SU-DHL-6 (cell line): ENCODE results near the gene ANKRD50.

Experiments
- H2AFZ ChIP-seq: fragments of 200-600 bp; sonication (generic); 2 replicates; pipeline ENCODE4 v1.6.1; 2014; ENCODE audit warnings: low read depth, mild to moderate bottlenecking, moderate library complexity, mixed read lengths, antibody characterized with exemption, low read length; ENCODE audit not compliant: severe bottlenecking
- H3F3A ChIP-seq: fragments of 200-600 bp; shearing (Covaris generic); 2 replicates; pipeline ENCODE4 v1.6.0; 2016; ENCODE audit warnings: antibody characterized with exemption, mild to moderate bottlenecking; ENCODE audit not compliant: insufficient read depth
- H3K27ac ChIP-seq: fragments of 200-600 bp; sonication (generic); 2 replicates; pipeline ENCODE4 v1.5.1; 2016; ENCODE audit warnings: low read depth, mild to moderate bottlenecking, low read length, moderate library complexity, mixed read lengths
- H3K27me3 ChIP-seq: fragments of 200-600 bp; sonication (generic), shearing (Covaris generic); 2 replicates; pipeline ENCODE4 v1.6.0; 2014; ENCODE audit warnings: mild to moderate bottlenecking, low read length
- H3K36me3 ChIP-seq: fragments of 200-600 bp; sonication (generic); 2 replicates; pipeline ENCODE4 v1.6.1; 2014; ENCODE audit warnings: mild to moderate bottlenecking, low read length, mixed read lengths
- H3K4me2 ChIP-seq: fragments of 300-600, 200-600 bp; shearing (Covaris generic), sonication (generic); 2 replicates; pipeline ENCODE4 v1.6.0; 2014; ENCODE audit warnings: low read length, low read depth, mild to moderate bottlenecking; ENCODE audit not compliant: poor library complexity, severe bottlenecking
- H3K4me3 ChIP-seq: fragments of 200-600 bp; sonication (generic); 2 replicates; pipeline ENCODE4 v1.5.1; 2014; ENCODE audit warnings: antibody characterized with exemption, low read length, mild to moderate bottlenecking, mixed read lengths; ENCODE audit not compliant: insufficient read depth, poor library complexity, severe bottlenecking
- H3K79me2 ChIP-seq: fragments of 200-600 bp; sonication (generic); 2 replicates; pipeline ENCODE4 v1.6.1; 2014; ENCODE audit warnings: mild to moderate bottlenecking, low read length, moderate library complexity; ENCODE audit not compliant: insufficient read depth
- H3K9ac ChIP-seq: fragments of 200-600 bp; sonication (generic); 2 replicates; pipeline ENCODE4 v1.7.0; 2014; ENCODE audit warnings: mild to moderate bottlenecking, low read length
- H3K9me2 ChIP-seq: fragments of 200-600 bp; sonication (generic); replicated peaks from 2 replicates; pipeline ENCODE4 v1.6.1; 2014; ENCODE audit warnings: low read length; ENCODE audit not compliant: insufficient read depth
- H3K9me3 ChIP-seq: fragments of 200-600 bp; sonication (generic); 2 replicates; pipeline ENCODE4 v1.6.1; 2014; ENCODE audit warnings: low read length, mixed read lengths; ENCODE audit not compliant: insufficient read depth
- H4K20me1 ChIP-seq: fragments of 200-600 bp; sonication (generic); 2 replicates; pipeline ENCODE4 v1.6.1; 2014; ENCODE audit warnings: low read depth, mild to moderate bottlenecking, antibody characterized with exemption, low read length, moderate library complexity, mixed read lengths
- CTCF ChIP-seq: fragments of 200-600 bp; sonication (generic); IDR thresholded peaks from one replicate; pipeline ENCODE4 v1.5.1; 2017; ENCODE audit warnings: antibody characterized with exemption, mild to moderate bottlenecking, low read length, moderate library complexity; ENCODE audit not compliant: insufficient read depth, poor library complexity, severe bottlenecking
- EZH2phosphoT487 ChIP-seq: fragments of 200-600 bp; sonication (generic), shearing (Covaris generic); conservative IDR thresholded peaks from 2 replicates; pipeline ENCODE4 v1.6.1; 2018; ENCODE audit warnings: mild to moderate bottlenecking, antibody characterized with exemption, low read length, moderate library complexity, mixed read lengths

ANKRD50 gene

GRCh38 chr4:124694306-124694705 is 18.2 kb downstream of the ANKRD50 start:
- no peaks in the 10 kb centered on the region for H3K36me3 ChIP-seq
- no peaks in the 10 kb centered on the region for H3K9me3 ChIP-seq
- no peaks in the 10 kb centered on the region for H3F3A ChIP-seq

GRCh38 chr4:124691801-124692200 is 20.7 kb downstream of the ANKRD50 start:
- no peak overlapping the region for H3K4me2 ChIP-seq
- H3K9me3 ChIP-seq, result no peaks in the 10 kb centered on the region
- TF ChIP-seq CTCF (no peak), EZH2phosphoT487 (no peak)
- H2AFZ ChIP-seq, result no peak overlapping the region
- no peak overlapping the region for H3K9ac ChIP-seq
- H3K79me2 ChIP-seq, result no peaks in the 10 kb centered on the region
- H3K27ac ChIP-seq, result no peak overlapping the region
- H3K9me2 ChIP-seq, result no peaks in the 10 kb centered on the region
- H3K27me3 ChIP-seq, result no peaks in the 10 kb centered on the region
- no peaks in the 10 kb centered on the region for H4K20me1 ChIP-seq
- no peaks in the 10 kb centered on the region for H3K36me3 ChIP-seq
- H3F3A ChIP-seq, result no peaks in the 10 kb centered on the region
- H3K4me3 ChIP-seq, result no peak overlapping the region

More at GRCh38 chr4:124694306-124694705, 18.2 kb downstream of the ANKRD50 start:
- no peak for TF ChIP-seq CTCF
- no peak for TF ChIP-seq EZH2phosphoT487
- Histone ChIP-seq H3K4me2 (no peak overlapping the region), H3K9me2 (no peaks in the 10 kb centered on the region), H3K27ac (no peak overlapping the region), H2AFZ (no peak overlapping the region), H3K79me2 (no peaks in the 10 kb centered on the region), H3K9ac (no peak overlapping the region), H3K4me3 (no peak overlapping the region), H3K27me3 (no peaks in the 10 kb centered on the region), H4K20me1 (no peaks in the 10 kb centered on the region)

GRCh38 chr4:124686279-124686678 is 26.3 kb downstream of the ANKRD50 start:
- TF ChIP-seq EZH2phosphoT487, result no peak
- TF ChIP-seq CTCF, result no peak
- no peak overlapping the region for H3K9ac ChIP-seq
- H3K27me3 ChIP-seq, result no peaks in the 10 kb centered on the region
- H3F3A ChIP-seq, result no peaks in the 10 kb centered on the region
- no peak overlapping the region for H3K27ac ChIP-seq
- no peaks in the 10 kb centered on the region for H3K36me3 ChIP-seq
- no peak overlapping the region for H2AFZ ChIP-seq
- no peaks in the 10 kb centered on the region for H3K9me2 ChIP-seq
- no peaks in the 10 kb centered on the region for H3K9me3 ChIP-seq
- H3K4me3 ChIP-seq, result no peak overlapping the region
- H3K79me2 ChIP-seq, result no peaks in the 10 kb centered on the region
- no peaks in the 10 kb centered on the region for H4K20me1 ChIP-seq
- no peak overlapping the region for H3K4me2 ChIP-seq

- no peak overlapping the region for H3K4me2 ChIP-seq
- H3K9ac ChIP-seq, result no peak overlapping the region
- no peaks in the 10 kb centered on the region for H4K20me1 ChIP-seq
- H3K36me3 ChIP-seq, result no peaks in the 10 kb centered on the region
- H3K79me2 ChIP-seq, result no peaks in the 10 kb centered on the region
- no peak overlapping the region for H3K27ac ChIP-seq
- H3K9me2 ChIP-seq, result no peaks in the 10 kb centered on the region
- no peak overlapping the region for H3K4me3 ChIP-seq
- H3K9me3 ChIP-seq, result no peaks in the 10 kb centered on the region
- TF ChIP-seq CTCF, result no peak
- no peak for TF ChIP-seq EZH2phosphoT487
- H3K27me3 ChIP-seq, result no peaks in the 10 kb centered on the region
- H3F3A ChIP-seq, result no peaks in the 10 kb centered on the region
- H2AFZ ChIP-seq, result no peak overlapping the region
Measured at GRCh38 chr4:124685851-124686250, 26.7 kb downstream of the ANKRD50 start.
